Endothelial cell of hepatic sinusoid (primary cell): Measurements from ENCODE around the gene BPTF.
"Not testable (repeated sequence)": the region's sequence is repeated elsewhere in the genome, so short reads cannot be mapped to it uniquely, and the experiment has no call there.

Experiments used
- in situ Hi-C: cut with HindIII; loops from 2 replicates; pipeline ENCODE4 v1.10.0; 2017; ENCODE audit warnings: low sequenced_read_pairs

Gene BPTF

DNA sequence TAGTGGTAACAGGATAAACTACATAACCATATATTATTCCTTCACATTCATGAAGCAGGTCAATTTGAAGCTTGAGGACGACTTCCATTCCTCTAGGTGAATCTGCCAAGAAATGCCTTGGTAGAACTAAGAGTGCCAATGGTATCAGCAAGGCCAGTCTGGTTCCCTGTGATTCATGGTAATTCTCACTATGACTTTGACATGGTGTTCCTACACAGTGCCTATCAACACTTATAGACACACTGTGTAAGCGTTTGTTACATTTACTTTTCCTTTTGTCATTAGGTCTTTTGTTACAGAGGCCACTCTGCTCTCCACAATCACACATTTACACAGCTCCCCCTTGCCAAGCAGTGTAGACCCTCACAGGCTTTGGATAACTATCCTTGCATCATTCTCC is 136.9 kb downstream of the BPTF start:
- in situ Hi-C loops = not testable (repeated sequence)

DNA sequence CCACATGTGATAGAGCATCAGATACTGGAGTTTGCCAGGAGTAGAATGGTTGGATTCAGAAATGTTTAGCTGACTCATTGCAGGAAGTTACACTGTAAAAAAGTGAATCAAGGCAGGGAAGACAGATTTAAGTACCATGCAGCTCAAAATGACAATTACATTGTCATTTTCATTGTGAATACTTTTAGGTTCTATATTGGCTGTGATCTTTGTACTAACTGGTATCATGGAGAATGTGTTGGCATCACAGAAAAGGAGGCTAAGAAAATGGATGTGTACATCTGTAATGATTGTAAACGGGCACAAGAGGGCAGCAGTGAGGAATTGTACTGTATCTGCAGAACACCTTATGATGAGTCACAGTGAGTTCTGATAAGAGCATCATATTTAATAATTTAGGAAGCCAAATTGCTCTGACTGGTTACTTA is 137.9 kb downstream of the BPTF start:
- in situ Hi-C loops = not testable (repeated sequence)

DNA sequence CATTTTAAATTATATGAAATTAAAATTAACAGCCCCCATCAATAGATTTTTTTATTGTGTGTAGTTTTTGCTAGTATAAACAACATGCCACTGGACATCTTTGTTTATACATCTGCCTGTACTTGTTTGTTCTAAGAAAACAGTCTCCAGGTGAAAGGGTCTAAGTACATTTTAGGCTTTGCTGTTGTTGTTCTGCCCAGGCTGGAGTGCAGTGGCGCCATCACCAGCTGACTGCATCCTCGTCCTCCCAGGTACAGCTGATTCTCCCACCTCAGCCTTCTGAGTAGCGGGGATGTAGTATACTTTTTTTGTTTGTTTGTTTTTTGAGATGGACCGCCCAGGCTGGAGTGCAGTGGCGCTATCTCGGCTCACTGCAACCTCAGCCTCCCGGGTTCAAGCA is 145.5 kb downstream of the BPTF start:
- in situ Hi-C loops = no loop called here

DNA sequence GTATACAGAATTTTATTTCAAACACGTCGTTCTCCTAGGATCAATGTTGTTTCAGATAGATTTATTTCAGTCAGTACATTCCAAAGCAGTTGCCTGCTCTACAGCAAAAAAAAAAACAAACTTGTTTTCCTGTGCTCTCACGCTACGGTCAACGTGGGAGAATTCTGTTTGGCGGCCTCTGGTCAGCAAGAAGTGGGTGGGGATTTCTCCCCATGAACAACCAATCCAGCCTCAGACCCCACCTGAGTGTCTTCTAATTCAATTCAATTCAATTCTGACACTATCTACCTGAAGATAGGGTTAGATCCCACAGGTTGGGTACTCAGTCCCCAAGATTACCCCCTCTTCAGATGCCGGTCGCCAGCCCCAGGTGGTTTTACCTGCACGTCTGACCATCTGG is 148.9 kb downstream of the BPTF start:
- in situ Hi-C loops = no loop called here

DNA sequence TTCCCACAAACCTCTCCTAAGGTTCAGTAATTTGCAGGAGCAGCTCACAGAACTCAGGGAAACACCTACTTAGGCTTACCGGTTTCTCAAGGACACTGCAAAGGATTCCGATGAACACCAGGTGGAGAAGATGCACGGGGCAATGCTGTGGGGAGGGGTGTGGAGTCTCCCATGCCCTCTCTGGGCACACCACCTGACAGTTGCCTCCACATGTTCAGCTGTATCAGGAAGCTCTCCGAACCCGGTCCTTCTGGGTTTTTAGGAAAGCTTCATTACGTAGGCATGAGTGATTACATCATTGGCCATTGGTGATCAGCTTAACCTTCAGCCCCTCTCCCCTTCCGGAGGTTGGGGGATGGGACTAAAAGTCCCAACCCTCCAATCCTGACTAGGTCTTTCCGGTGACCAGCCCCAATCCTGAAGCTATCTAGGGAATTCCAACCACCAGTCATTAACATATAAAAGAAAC is 149.3 kb downstream of the BPTF start:
- in situ Hi-C loops = no loop called here

DNA sequence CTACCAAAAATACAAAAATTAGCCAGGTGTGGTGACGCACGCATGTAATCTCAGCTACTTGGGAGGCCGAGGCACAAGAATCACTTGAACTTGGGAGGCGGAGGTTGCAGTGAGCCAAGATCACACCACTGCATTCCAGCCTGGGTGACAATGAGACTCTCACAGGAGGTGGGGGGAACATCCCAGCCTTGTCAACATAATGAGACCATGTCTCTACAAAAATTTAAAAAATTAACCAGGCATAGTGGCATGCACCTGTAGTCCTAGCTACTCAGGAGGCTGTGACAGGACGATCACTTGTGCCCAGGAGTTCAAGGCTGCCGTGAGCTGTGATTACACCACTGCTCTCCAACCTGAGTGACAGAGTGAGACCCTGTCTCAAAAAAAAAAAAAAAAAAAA is 151.0 kb downstream of the BPTF start:
- in situ Hi-C loops = not testable (repeated sequence)

DNA sequence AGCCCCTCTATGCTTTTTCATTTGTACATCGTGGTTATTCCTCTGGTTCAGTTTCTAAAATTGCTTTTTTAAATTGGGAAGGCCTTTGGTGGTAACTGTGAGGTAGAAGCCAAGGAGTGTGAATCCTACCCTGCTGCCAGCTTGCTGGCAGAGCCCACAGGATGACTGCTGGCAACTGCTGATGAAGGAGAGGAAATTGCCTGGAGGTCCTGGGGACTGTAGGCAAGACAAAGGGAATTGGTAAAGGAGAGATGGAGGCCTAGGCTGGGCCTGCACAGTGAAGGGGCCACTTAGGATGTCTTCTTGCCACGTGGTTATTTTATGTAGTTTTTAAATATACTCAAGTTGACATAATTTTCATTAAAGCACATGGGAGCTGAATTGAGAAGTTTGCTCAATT is 155.2 kb downstream of the BPTF start:
- in situ Hi-C loops = no loop called here

DNA sequence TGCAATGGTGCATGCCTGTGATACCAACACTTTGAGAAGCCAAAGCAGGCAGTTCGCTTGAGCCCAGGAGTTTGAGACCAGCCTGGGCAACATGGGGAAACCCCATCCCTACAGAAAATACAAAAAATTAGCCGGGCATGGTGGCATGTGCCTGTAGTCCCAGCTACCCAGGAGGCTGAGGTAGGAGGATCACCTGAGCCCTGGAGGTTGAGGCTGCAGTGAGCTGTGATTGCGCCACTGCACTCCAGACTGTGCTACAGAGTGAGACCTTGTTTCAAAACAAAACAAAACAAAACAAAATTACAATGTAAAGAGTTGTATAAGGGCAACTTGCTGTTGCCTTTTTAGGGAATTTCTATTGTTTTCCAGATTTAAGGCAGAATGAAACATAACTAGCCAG is 155.6 kb downstream of the BPTF start:
- in situ Hi-C loops = not testable (repeated sequence)

DNA sequence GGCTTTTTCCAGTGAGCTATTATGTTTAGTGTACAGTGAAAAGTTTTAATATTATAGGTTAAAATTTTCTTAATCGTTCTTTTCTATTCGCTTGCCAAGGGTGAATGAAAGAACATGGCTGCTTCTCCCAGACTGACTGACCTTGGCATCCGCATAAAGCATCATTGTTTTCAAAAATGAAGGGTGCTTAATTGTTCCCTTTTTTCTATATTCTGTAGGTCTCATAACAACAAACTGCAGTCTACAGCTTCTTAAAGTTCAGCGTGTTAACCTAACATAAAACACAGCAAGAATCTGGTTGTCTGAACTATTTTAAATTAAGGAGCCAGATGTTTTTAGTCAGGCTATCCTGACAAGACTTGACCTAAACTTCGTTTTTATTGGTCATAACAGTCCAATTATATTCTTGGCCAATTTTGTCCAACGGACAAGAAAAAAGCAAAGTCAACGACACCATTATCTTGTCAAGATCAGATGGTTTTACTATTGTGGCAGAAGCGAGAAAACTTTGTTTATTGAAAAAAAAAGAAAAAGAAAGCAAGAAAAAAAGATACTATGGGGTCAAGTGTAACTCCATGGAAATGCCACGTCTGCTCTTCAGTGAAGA is 156.8 kb downstream of the BPTF start:
- in situ Hi-C loops = no loop called here

DNA sequence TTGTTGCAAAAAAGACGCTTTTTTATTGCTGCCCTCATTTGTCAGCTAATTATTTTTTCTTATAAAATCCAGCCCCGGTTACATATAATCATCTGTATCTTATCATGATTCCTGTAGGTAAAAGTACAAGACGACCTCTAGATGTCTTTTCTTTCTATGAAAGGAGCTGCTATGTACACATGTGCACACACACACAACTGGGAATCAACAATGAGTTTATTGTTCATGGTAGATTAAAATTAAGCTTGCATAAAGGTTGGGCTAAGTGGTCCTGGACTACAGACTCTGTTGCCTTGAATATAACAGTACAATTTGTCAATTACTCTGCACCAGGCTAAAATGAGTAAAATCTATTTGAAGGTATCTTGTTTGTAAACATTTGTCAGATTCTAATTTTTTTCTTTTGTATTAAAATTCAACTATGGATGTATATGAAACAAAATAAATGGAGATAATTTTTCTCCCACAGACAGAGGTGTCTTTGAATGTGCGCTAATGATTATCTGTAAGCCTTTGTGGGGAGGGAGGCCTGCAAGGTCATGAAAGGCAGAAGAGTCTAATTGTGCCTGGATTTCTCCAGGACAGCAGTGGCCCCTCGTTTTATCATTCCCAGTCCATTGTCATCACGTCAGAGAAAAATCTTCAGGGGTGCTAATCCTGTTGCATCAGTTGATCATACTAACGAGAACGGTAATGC is 157.5 kb downstream of the BPTF start:
- in situ Hi-C loops = no loop called here

DNA sequence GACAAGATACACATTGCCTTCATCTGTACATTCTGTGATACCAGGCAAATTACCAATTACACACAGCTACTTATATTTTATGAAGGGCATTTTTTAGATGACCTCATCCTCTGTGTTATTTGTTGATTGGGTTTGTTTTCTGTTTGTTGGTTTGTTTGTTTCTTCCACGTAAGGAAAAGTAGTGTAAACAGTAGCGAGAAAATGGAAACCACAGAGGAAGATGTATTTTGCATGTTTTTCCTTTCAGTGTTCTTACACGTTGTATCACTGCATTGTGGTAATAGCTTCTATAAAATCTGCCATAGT is 158.0 kb downstream of the BPTF start:
- in situ Hi-C loops = no loop called here

DNA sequence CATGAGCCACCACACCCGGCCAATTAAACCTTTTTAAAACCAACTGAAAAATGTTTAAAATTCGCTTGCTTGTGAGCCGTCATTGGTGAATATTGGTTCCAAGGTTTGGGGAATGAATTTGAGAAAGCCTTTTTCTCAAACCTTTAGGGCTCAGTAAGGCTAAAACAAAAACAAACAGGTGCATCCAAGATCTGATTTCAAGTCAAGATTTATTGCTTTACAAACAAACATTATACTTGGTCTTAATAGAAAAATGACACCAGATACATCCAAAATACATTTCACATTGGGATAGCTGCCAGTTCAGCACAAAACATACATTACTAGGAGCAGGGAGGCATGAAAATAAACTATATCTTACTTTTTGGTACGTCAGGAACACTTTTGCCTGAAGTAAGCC is 165.6 kb downstream of the BPTF start:
- in situ Hi-C loops = no loop called here

DNA sequence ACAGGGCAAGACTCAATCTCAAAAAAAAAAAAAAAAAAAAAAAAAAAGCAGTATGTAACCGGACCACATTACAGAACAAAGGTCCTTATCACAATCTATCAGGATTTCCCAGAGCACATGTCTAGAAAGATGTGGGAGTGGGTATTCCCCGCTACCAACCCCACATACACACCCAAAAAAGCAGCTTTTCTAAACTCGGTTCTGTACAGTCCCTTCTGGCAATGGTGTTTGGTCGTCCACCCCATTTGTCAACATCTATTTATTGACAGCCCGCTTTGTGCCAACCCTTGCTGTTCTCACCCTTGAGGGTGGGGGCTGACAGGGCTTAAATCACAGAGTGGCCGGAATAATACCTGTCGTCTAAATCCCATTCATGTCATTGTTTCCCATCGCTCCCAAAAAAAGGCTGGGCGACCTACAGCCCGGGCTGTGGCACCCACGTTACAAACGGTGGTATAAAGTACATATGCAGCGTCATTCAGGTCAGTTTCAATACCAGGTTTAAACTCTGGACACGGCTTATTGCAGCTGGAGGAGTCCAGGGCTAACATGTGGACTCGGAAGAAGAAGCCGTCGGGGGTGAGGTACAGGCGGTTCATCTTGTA is 167.3 kb downstream of the BPTF start:
- in situ Hi-C loops = no loop called here

DNA sequence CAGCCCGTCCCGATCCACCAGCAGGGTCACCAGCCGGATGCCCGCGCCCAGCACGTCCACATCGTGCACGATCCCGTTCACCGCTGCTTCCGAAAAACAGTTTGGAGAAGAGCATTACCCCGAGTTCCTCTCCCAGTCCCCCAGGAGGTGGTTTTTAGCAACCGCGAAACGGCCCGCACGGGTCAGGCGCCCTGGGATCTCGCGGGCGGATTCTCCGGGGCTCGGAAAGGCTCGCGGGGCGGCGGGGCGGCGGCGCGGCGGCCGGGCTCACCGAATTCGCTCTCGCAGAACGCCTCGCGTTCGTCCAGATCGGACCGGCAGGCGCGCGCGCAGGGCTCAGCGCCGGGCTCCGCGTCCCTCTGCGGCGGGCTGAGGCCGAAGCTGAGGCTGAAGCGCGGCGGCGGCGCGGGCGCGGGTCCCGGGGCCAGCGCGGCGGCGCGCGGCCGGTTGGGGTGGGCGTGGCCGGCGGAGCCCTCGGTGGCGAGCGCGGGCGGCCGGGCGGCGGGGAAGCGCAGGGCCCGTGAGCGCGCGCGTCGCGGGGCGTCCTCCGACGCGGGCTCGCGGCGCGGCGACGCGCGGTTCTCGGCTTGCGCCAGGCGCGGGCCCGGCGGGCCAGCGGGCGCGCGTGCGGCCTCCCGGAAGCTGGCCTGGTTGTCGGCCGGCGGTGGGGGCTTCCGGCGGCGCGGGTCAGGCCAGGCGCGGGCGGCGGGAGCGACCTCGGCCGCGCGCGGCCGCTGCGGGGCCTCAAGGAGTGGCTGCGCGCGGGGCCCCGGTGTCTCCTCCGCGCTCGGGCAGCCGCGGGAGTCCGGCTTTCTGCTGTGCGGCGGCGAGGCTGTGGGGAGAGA is 168.1 kb downstream of the BPTF start:
- in situ Hi-C loops = no loop called here

DNA sequence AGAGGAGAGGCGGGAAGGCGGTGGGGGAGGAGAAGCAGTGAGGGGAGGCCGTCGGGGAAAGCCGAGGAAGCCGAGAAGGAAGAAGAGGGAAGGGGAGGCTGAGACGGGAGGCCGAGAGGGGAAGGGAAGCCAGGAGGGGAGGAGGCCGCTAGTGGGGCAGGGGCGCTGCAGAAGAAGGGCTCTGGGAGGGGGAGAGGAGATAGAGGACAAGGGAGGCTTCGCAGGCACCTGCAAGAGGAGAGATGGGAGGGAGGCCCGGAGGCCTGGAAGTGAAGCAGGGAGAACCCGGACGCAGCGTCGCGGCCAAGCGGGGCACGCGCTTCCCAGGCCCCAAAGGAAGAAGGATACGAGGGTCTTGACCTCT is 168.7 kb downstream of the BPTF start:
- in situ Hi-C loops = no loop called here

DNA sequence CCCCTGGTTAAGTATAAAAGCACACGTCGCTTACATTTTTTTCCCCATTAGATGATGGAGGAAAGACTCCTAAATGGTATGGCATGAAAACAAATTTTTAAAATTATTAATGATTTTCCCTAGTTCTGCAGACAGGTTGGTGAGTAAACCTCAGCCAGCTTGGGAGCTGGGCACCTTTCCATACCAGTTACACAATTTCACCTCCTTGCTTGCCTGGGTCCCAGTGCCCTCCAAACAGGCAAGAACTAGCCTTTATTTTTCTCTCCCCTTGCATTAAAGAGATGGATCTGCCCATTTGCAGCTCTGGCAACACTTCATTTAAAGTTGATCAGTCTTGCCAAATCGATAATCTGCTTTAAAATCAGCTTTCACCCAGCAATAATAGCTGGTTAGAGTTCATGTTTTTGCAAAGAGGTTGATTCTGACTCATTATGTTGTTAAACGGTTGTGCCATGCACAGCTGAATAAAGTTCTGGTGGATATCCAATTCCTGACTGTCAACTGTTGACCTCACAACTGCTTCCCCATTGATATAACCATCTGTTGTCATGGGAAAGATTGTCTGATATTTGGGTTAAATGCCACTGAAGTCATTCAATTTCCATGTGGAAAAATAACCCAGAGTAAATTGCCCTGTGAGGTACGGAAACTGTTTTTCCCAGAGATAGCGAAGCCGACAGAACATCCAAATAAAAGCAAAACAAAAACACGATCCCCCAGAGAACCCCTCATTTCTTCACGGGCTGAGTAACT is 169.7 kb downstream of the BPTF start:
- in situ Hi-C loops = no loop called here

DNA sequence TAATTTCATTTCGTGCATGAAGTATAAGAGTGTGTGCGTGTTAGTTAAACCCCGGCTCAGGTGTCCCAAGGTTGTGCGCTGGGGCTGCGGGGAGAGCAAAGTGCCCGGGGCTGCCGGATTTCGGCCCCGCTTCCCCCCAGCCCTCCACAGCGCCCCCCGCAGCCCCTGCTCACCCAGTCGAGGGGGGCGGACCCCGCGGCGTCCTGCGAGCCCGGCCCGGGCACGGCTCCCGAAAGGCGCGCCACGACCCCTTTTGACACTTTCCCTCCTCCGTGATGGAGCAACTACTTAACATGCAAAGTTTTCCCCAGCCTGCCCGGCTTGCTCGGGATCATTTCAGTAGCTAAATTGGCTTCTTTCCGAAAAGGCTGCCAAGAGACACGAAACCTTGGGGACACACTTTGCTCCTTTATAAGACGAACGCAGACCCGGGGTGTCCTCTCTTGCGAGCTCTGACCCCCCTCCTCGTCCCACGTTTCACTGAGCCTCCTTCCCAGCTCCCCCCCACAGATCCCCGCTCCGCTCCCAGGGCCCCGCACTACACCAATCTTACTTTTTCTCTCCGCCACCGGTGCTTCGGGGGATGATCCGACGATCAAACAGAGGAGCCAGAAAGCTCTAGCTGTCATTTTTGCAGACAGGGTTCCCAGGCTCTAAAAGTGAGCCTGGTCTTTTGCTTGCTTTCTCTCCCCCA is 170.4 kb downstream of the BPTF start:
- in situ Hi-C loops = no loop called here

DNA sequence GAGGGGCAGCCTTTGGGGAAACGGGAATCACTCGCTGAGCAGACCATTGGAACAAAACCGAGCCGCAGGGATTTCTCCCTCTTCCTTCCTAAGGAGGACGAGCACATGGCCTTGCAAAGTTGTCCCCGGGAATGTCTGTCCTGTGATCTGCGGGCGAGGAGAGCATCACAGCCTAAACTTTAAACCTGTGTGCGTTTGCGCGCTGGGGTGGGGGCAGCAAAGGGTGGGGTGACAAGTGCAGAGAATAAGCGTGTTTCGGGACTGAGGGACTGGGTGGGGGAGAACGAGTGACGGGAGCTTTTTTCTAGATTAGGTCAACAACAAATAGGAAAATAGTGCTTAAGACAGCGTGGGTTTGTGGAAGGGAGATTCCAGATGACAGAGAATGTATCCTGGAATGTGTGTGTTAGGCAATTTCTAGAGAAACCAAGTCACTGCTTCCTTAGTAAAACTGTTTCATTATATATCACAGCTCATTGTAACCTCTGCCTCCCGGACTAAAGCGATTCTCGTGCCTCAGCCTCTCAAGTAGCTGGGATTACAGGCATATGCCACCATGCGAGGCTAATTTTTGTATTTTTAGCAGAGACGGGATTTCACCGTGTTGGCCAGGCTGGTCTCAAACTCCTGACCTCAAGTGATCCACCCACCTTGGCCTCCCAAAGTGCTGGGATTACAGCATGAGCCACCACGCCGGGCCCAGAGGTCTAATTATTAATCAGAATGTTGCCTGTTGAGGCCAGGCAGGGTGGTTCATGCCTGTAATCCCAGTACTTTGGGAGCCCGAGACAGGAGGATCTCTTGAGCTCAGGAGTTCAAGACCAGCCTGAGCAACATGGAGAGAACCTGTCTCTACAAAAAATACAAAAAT is 171.2 kb downstream of the BPTF start, which contains the start of gene C17orf58:
TSS of gene C17orf58 (minus strand) at position 169 of the 871 bp plus-strand sequence. CDS start 271 bp downstream, outside the sequence.
- in situ Hi-C loops = not testable (repeated sequence)

DNA sequence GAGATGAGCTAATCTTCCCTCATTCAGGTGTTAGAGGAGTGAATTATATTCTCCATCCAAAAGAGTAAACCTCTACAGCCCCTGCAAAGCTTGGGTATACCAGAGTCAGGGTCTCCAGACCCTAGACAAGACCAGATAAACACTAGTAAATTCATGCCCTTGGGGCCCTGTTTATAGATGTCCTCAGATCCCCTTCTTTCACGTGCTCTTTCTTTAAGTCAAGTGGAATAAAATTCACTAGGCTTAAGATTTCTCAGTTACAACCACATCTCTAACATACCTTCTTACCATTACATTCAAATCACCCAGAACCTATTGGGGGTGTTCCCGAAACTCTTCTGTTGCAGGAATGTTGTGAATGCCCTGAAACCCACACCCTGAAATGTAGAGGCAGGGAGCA is 173.2 kb downstream of the BPTF start:
- in situ Hi-C loops = no loop called here
